Measurements from ENCODE around the gene SLC30A5.
A peak's percentile ranks its signal among the peaks of the same experiment; 100 is the strongest.
"Not testable (repeated sequence)": the region's sequence is repeated elsewhere in the genome, so short reads cannot be mapped to it uniquely, and the experiment has no call there.

The SLC30A5 gene

DNA sequence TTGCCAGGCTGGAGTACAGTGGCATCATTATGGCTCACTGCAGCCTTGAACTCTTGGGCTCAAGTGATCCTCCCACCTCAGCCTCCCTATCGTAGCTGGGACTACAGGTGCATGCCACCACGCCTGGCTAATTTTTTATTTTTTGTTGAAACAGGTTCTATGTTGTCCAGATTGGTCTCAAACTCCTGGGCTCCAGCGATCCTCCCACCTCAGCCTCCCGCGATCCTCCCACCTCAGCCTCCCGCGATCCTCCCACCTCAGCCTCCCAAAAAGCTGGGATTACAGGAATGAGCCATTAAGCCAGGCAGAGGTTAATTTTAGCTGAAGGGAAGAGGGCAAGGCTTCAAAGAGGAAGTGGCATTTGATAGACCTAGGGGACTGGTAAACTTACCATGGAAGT lies 40.3 kb downstream of the SLC30A5 start:
- Histone ChIP-seq H3K4me1 (ENCODE audit: insufficient read depth, low read length) (peaks cover 11% of the 10 kb centered on the region; the same call in 1 of the 2 replicates), H3K9me3 (ENCODE audit: control insufficient read depth, insufficient read depth, low read length) (no peaks in the 10 kb centered on the region), H3K9ac (ENCODE audit: low read depth, low read length) (no peak overlapping the region)

DNA sequence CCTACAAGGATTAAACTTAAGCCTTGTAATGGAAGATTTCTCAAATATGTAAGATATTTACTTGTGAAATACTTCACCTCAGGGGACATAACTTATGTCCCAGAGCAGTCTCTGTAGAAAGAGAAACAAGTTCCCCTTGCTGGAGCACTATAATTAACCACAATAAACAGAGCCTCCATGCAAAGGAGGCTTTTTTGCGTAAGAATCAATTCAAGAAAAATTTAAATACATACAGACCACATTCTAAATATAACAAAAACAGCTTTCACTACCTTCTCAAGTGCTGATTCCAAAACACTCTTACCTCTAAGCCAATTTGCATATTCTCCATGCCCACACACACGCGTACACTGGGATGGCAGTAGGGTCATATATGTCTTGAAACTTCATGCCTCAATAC lies 42.5 kb downstream of the SLC30A5 start:
- Histone ChIP-seq H3K4me1 (ENCODE audit: insufficient read depth, low read length) (peaks cover 11% of the 10 kb centered on the region; the same call in 1 of the 2 replicates), H3K9ac (ENCODE audit: low read depth, low read length) (no peak overlapping the region), H3K36me3 (ENCODE audit: insufficient read depth, low read length) (no peaks in the 10 kb centered on the region; the same call in 1 of the 2 replicates), H3K9me3 (ENCODE audit: control insufficient read depth, insufficient read depth, low read length) (no peaks in the 10 kb centered on the region; the same call in 1 of the 2 replicates)

More for the DNA sequence above, 40.3 kb downstream of the SLC30A5 start:
- H3K36me3 ChIP-seq (ENCODE audit: insufficient read depth, low read length), result no peaks in the 10 kb centered on the region; the same call in 1 of the 2 replicates

DNA sequence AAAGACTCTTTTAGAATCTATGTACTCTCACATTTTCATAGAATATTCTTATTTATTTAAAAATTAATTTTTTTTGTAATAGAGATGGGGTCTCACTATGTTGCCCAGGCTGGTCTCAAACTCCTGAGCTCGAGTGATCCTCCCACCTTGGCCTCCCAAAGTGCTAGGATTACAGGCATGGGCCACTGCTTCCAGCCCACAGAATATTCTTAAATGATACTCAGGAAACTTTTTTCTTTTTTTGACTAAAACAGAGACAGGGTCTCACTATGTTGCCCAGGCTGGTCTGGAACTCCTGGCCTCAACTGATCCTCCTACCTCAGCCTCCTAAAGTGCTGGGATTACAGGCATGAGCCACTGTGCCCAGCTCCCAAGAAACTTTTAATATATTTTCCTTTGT lies 43.4 kb downstream of the SLC30A5 start:
- peaks cover 11% of the 10 kb centered on the region; the same call in 1 of the 2 replicates for H3K4me1 ChIP-seq (ENCODE audit: insufficient read depth, low read length)
- H3K9ac ChIP-seq (ENCODE audit: low read depth, low read length); H3K9me3 ChIP-seq (ENCODE audit: control insufficient read depth, insufficient read depth, low read length); H3K36me3 ChIP-seq (ENCODE audit: insufficient read depth, low read length): not testable (repeated sequence)

DNA sequence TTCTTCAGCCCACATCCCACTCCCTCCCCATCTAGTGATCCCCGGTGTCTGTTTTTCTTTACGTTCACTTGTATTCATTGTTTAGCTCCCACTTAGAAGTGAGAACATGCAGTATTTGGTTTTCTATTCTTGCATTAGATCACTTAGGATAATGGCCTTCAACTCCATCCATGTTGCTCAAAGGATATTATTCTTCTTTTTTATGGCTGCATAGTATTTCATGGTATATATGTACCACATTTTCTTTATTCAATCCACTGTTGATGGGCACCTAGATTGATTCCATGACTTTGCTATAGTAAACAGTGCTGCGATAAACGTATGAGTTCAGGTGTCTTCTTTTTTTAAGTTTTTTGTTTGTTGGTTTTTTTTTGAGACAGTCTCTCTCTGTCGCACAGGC lies 44.0 kb downstream of the SLC30A5 start:
- Histone ChIP-seq H3K9me3 (ENCODE audit: control insufficient read depth, insufficient read depth, low read length) (no peaks in the 10 kb centered on the region; the same call in 1 of the 2 replicates), H3K9ac (ENCODE audit: low read depth, low read length) (no peak overlapping the region), H3K36me3 (ENCODE audit: insufficient read depth, low read length) (no peaks in the 10 kb centered on the region; the same call in 1 of the 2 replicates), H3K4me1 (ENCODE audit: insufficient read depth, low read length) (peaks cover 11% of the 10 kb centered on the region; the same call in 1 of the 2 replicates)

DNA sequence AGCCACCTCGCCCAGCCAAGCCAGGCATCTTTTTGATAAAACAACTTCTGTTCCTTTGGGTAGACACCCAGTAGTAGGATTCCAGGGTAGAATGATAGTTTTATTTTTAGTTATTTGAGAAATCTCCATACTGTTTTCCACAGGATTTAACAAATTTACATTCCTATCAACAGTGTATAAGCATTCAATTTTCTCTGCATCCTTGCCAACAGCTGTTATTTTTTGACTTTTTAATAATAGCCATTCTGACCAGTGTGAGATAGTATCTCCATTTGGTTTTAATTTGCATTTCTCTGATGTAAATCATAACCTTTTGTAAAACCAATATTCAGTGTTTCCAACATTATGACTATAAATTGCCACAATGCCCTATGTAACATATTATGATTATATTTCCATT lies 45.0 kb downstream of the SLC30A5 start:
- peaks cover 11% of the 10 kb centered on the region; the same call in 1 of the 2 replicates for H3K4me1 ChIP-seq (ENCODE audit: insufficient read depth, low read length)
- no peak overlapping the region for H3K9ac ChIP-seq (ENCODE audit: low read depth, low read length)
- no peaks in the 10 kb centered on the region; the same call in 1 of the 2 replicates for H3K36me3 ChIP-seq (ENCODE audit: insufficient read depth, low read length)
- H3K9me3 ChIP-seq (ENCODE audit: control insufficient read depth, insufficient read depth, low read length), result no peaks in the 10 kb centered on the region; the same call in 1 of the 2 replicates

DNA sequence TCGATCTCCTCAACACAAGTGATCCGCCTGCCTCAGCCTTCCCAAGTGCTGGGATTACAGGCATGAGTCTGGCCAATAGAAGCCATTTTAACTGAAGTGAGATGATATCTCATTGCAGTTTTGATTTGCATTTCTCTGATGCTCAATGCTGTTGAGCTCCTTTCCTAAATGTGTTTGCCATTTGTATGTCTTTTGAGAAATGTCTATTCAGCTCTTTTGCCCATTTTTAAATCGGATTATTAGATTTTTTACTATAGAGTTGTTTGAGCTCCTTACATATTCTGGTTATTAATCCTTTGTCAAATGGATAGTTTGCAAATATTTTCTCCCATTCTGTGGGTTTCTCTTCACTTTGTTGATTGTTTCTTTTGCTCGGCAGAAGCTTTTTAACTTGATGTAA lies 46.4 kb downstream of the SLC30A5 start:
- not testable (repeated sequence) for H3K9me3 ChIP-seq (ENCODE audit: control insufficient read depth, insufficient read depth, low read length)

DNA sequence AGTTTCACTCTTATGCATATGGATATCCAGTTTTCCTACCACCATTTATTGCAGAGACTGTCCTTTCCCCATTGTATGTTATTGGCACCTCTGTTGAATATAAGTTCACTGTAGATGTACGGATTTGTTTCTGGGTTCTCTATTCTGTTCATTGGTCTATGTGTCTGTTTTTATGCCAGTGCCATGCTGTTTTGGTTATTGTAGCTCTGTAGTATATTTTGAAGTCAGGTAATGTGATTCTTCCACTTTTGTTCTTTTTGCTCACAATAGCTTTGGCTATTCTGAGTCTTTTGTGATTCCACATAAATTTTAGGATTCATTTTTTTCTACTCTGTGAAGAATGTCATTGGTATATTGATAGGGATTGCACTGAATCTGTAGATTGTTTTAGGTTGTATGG lies 47.0 kb downstream of the SLC30A5 start:
- H3K9me3 ChIP-seq (ENCODE audit: control insufficient read depth, insufficient read depth, low read length), result no peaks in the 10 kb centered on the region; the same call in 1 of the 2 replicates
- H3K9ac ChIP-seq (ENCODE audit: low read depth, low read length), result no peak overlapping the region
- H3K4me1 ChIP-seq (ENCODE audit: insufficient read depth, low read length), result peaks cover 7% of the 10 kb centered on the region; the same call in 1 of the 2 replicates
- H3K36me3 ChIP-seq (ENCODE audit: insufficient read depth, low read length), result no peaks in the 10 kb centered on the region

More for the DNA sequence above, 46.4 kb downstream of the SLC30A5 start:
- H3K4me1 ChIP-seq (ENCODE audit: insufficient read depth, low read length), result peaks cover 11% of the 10 kb centered on the region; the same call in 1 of the 2 replicates
- H3K36me3 ChIP-seq (ENCODE audit: insufficient read depth, low read length); H3K9ac ChIP-seq (ENCODE audit: low read depth, low read length): not testable (repeated sequence)

DNA sequence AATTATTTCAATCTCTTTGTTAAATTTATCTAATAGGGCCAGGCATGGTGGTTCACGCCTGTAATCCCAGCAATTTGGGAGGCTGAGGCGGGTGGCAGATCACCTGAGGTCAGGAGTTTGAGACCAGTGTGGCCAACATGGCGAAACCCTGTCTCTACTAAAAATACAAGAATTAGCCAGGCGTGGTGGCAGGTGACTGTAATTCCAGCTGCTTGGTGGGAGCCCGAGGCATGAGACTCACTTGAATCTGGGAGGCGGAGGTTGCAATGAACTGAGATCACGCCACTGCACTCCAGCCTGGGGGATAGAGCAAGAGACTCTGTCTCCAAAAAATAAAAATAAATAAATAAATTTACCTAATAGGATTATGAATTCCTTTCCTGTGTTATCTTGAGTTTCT lies 54.8 kb downstream of the SLC30A5 start:
- H3K9ac ChIP-seq (ENCODE audit: low read depth, low read length); H3K9me3 ChIP-seq (ENCODE audit: control insufficient read depth, insufficient read depth, low read length); H3K4me1 ChIP-seq (ENCODE audit: insufficient read depth, low read length); H3K36me3 ChIP-seq (ENCODE audit: insufficient read depth, low read length): not testable (repeated sequence)

DNA sequence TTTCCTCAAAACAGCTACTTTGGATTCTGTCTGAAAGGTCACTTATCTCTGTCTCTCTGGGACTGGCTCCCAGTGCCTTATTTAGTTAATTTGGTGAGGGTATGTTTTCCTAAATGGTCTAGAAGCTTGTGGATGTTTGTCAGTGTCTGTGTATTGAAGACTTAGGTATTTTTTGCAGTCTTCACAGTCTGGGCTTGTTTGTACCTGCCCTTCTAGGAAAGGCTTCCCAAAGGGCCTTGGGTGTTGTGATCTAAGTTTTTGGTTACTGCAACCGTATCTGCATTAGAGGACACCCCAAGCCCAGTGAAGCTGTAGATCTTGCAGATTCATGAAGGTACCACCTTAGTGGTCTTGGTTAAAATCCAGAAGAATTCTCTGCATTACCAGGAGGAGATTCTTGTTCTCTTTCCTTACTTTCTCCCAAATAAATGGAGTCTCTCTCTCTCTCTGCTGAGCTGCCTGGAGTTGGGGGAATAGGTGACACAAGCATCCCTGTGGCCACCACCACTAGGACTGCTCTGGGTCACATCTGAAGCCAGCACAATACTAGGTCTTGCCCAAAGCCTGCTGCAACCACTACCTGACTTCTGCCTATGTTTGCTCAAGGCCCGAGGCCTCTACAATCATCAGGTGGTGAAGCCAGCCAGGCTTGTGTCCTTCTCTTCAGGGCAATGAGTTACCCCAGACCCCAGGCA lies 55.3 kb downstream of the SLC30A5 start:
- Histone ChIP-seq H3K36me3 (ENCODE audit: insufficient read depth, low read length) (no peaks in the 10 kb centered on the region), H3K4me1 (ENCODE audit: insufficient read depth, low read length) (no peaks in the 10 kb centered on the region), H3K9me3 (ENCODE audit: control insufficient read depth, insufficient read depth, low read length) (no peaks in the 10 kb centered on the region), H3K9ac (ENCODE audit: low read depth, low read length) (no peak overlapping the region)

DNA sequence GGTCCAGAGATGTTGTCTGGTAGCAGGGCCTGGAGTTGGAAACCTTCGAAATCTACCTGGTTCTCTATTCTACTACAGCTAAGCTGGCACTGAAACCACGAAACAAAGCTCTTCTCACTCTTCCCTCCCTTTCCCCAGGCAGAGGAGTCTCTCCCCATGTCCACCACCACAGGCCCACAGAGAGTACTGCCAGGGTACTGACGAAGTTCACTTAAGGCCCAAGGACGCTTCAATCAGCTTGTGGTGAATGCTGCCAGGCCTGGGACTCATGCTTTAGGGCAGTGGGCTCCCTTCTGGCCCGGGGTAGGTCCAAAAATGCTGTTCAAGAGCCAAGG lies 55.8 kb downstream of the SLC30A5 start:
- H3K9ac ChIP-seq (ENCODE audit: low read depth, low read length), result no peak overlapping the region
- H3K4me1 ChIP-seq (ENCODE audit: insufficient read depth, low read length), result no peaks in the 10 kb centered on the region
- H3K36me3 ChIP-seq (ENCODE audit: insufficient read depth, low read length), result no peaks in the 10 kb centered on the region
- no peaks in the 10 kb centered on the region for H3K9me3 ChIP-seq (ENCODE audit: control insufficient read depth, insufficient read depth, low read length)

DNA sequence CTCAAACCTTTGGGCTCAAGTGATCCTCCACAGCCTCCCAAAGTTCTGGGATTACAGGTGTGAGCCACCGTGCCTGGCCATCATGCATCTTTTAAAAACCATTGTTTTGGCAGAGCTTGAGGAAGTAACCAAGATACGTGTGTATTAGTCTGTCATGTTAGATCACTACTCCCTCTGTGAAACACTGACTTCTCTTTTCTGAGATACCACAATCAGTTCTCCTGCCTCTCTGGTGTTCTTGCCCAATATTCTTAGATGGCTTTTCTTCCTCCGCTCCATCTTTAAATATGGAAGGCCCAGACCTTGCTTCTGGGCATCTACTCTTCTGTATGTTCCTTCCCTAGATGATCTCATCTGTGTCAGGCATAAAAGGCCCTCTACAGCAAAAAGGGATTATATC lies 58.9 kb downstream of the SLC30A5 start:
- H3K4me1 ChIP-seq (ENCODE audit: insufficient read depth, low read length), result no peaks in the 10 kb centered on the region
- H3K36me3 ChIP-seq (ENCODE audit: insufficient read depth, low read length), result no peaks in the 10 kb centered on the region
- no peak overlapping the region for H3K9ac ChIP-seq (ENCODE audit: low read depth, low read length)
- no peaks in the 10 kb centered on the region for H3K9me3 ChIP-seq (ENCODE audit: control insufficient read depth, insufficient read depth, low read length)

DNA sequence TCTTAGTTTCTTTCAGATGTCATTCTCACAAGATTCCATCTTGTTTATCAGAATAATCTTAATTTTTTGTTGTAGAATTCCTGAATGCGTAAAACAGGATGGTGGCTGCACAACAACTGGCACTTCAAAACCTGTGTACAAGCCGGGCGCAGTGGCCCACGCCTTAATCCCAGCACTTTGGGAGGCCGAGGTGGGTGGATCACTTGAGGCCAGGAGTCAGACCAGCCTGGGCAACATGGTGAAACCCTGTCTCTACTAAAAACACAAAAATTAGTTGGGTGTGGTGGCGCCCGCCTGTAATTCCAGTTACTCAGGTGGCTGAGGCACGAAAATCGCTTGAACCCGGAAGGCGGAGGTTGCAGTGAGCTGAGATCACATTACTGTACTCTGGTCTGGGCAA lies 62.6 kb downstream of the SLC30A5 start:
- Histone ChIP-seq H3K9me3 (ENCODE audit: control insufficient read depth, insufficient read depth, low read length) (no peaks in the 10 kb centered on the region), H3K9ac (ENCODE audit: low read depth, low read length) (no peak overlapping the region), H3K4me1 (ENCODE audit: insufficient read depth, low read length) (no peaks in the 10 kb centered on the region), H3K36me3 (ENCODE audit: insufficient read depth, low read length) (no peaks in the 10 kb centered on the region)

DNA sequence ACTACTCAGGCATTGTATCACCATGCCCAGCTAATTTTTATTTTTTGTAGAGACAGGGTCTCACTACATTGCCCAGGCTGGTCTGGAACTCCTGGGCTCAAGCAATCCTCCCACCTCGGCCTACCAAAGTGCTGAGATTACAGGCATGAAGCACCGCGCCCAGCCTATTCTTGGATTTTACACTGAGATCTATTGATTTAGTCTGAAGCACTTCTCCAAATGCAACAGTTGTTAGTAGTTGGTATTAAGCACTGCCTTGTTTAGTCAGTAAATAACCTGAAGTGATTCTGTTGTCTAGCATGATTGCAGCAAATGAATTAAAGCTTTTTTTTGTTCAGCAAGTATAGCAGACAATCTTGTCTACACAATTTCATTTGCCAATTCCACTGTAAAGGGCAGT lies 64.2 kb downstream of the SLC30A5 start:
- Histone ChIP-seq H3K36me3 (ENCODE audit: insufficient read depth, low read length) (no peaks in the 10 kb centered on the region), H3K9ac (ENCODE audit: low read depth, low read length) (no peak overlapping the region), H3K9me3 (ENCODE audit: control insufficient read depth, insufficient read depth, low read length) (no peaks in the 10 kb centered on the region), H3K4me1 (ENCODE audit: insufficient read depth, low read length) (no peaks in the 10 kb centered on the region)

DNA sequence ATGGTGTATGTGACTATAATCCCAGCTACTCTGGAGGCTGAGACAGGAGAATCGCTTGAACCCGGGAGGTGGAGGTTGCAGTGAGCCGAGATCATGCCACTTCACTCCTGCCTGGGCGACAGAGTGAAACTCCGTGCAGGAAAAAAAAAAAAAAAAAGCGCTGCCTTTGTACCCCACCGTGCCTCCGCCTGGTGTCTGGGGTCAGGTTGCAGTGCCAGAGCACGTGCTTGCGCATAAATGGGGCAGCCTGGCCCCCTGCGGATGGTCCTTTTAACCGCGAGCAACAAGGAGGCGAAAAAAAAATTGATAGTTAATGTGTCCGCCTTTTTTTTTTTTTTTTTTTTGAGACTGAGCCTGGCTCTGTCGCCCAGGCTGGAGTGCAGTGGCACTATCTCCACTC lies 66.8 kb downstream of the SLC30A5 start:
- no peaks in the 10 kb centered on the region for H3K9me3 ChIP-seq (ENCODE audit: control insufficient read depth, insufficient read depth, low read length)
- H3K36me3 ChIP-seq (ENCODE audit: insufficient read depth, low read length), result no peaks in the 10 kb centered on the region
- H3K9ac ChIP-seq (ENCODE audit: low read depth, low read length), result no peak overlapping the region
- H3K4me1 ChIP-seq (ENCODE audit: insufficient read depth, low read length), result no peaks in the 10 kb centered on the region

DNA sequence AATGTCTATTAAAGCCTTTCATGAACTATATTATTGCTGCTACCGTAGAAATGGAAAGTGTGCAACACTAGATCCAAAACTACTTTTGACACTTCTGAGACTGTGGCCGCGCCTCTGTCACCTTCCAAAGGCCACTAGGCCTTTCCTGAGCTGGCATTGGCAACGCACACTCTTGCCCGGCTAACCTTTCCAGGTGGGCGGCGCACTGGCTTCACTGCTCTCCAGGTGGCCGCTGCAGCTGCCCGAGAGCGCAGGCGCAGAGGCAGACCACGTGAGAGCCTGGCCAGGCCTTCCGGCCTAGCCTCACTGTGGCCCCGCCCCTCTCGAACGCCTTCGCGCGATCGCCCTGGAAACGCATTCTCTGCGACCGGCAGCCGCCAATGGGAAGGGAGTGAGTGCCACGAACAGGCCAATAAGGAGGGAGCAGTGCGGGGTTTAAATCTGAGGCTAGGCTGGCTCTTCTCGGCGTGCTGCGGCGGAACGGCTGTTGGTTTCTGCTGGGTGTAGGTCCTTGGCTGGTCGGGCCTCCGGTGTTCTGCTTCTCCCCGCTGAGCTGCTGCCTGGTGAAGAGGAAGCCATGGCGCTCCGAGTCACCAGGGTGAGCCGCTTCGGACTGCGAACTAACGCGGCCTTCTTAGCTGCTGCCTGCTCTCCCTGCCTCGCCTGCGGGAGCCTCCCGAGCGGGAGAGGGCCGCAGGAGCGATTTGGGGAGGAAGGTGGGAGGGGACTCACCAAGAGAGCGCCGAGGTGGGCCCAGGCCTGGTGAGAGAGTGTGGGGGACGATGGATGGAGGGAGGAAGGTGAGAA lies 73.1 kb downstream of the SLC30A5 start, which contains the start of gene CCNB1:
TSS of gene CCNB1 (plus strand) at position 465 of the 807 bp plus-strand sequence. CDS start at position 578, 113 bp downstream.
- Histone ChIP-seq H3K36me3 (ENCODE audit: insufficient read depth, low read length) (peaks cover 24% of the 10 kb centered on the region), H3K9me3 (ENCODE audit: control insufficient read depth, insufficient read depth, low read length) (no peaks in the 10 kb centered on the region), H3K4me1 (ENCODE audit: insufficient read depth, low read length) (peaks cover 6% of the 10 kb centered on the region), H3K9ac (ENCODE audit: low read depth, low read length) (peak within 1 kb of the TSS; percentile 81)

All from ES-I3 (cell line).